ENCODE results near the gene HSPBP1.

Gene HSPBP1

GRCh38 chr19:55255618-55256423 lies 24.1 kb downstream of the HSPBP1 start:
- DNase-seq (ENCODE audit: low read depth, low spot score): no peak

DNA sequence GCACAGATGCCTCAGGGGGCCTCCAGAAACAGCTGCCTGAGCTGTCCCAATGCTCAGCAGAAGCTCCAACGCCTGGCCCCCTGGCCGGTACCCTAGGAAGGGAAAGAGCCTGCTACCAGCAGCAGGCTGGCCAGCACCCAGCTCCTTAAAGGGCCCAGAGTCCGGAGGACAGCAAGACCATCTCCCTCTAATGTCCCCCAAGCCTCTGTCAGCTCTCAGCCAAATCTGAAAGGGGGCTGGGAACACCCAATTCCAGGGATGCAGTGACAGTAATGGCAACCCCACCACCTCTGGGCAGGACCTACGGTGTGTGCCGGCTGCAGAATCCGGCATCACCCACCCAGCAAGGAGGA lies 25.3 kb downstream of the HSPBP1 start:
- no peak for DNase-seq (ENCODE audit: low read depth, low spot score)

- DNase-seq (ENCODE audit: low read depth, low spot score): no peak
Observed at GRCh38 chr19:55253842-55254624, 25.9 kb downstream of the HSPBP1 start.

- no peak for DNase-seq (ENCODE audit: low read depth, low spot score)
Observed at GRCh38 chr19:55252760-55253663, 26.9 kb downstream of the HSPBP1 start.

- no peak for DNase-seq (ENCODE audit: low read depth, low spot score)
Observed at GRCh38 chr19:55251341-55252081, 28.4 kb downstream of the HSPBP1 start.

DNA sequence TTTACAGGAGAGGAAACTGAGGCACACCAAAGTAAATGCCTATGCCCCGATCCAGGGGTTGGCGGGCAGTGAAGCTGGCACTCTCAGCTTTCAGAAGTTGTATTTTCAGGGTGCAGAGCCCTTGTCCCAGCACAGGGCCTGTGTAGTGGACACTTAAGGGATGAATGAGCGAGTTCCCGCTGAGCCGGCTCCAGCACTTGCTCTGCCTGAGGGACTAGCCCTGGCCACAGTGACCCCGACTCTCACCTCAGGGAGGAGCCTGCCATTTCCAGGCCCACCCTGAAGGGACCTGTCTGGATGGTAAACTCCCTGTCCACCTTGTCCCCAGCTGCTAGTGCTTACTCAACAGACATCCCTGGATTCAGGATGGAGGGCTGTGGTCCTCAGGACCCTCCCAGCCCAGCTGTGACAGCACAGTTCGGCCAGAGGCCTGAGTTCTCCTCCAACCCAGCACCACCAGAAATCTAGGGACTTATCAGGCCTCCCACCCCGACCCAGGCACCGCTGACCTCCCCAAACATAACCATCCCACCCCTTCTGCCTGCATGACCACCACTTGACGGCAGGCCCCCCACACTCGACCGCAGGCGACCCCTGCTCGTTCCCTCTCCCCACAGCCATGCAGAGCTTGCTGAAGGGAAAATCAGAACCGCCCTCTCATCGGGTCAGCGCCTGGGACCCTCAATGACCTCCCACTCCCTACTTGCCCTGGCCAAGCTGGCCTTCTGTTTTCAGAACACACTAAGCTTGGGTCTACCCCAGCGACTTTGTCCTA lies 29.5 kb downstream of the HSPBP1 start:
- DNase-seq (ENCODE audit: low read depth, low spot score): no peak

- DNase-seq (ENCODE audit: low read depth, low spot score): no peak
Observed at GRCh38 chr19:55249841-55250240, 30.1 kb downstream of the HSPBP1 start.

DNA sequence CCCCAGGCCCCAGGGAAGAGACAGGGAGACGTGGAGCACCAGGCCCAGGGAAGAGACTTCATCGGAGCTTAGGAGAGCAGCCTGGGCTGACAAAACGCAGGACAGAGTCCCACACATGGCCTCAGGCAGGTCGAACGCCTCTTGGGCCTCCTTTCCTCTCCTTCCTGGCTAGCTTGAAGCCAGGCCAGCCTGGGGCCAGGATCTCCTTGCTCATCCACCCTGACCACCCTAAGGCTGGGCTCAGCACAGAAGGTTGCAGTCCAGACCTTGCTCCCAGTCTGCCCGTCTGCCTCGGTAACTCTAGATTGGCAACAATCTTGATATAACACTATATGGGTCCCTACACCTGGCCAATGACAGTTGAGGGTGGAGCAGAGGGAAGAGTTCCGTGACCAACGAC lies 31.2 kb downstream of the HSPBP1 start:
- DNase-seq (ENCODE audit: low read depth, low spot score): no peak

GRCh38 chr19:55248166-55248675 lies 31.7 kb downstream of the HSPBP1 start:
- DNase-seq (ENCODE audit: low read depth, low spot score): no peak

DNA sequence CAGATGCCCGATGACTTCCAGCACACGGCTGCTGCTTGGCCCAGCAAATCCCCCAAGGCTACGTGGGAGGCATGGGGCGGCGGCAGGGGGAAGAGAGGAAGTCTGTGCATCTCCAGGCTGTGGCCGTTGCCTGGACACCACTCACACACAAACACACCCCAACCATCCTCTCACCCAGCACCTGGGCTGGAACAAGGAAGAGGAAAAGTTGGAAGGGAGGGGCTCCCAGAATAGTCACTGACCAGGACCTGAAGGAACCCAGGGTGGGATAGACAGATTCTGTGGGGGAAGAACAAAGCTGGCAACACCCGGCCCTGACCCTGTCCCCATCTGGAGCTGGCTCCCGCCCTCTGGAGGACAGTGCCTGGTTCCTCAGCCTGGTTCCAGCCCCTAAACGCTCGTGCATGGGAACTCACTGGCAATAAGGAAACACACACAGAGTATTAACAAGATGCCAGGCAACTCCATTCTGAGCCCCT lies 32.2 kb downstream of the HSPBP1 start:
- DNase-seq (ENCODE audit: low read depth, low spot score): no peak

GRCh38 chr19:55246462-55247451 lies 33.2 kb downstream of the HSPBP1 start:
- DNase-seq (ENCODE audit: low read depth, low spot score): no peak

GRCh38 chr19:55245236-55245904 lies 34.5 kb downstream of the HSPBP1 start:
- DNase-seq (ENCODE audit: low read depth, low spot score): no peak

DNA sequence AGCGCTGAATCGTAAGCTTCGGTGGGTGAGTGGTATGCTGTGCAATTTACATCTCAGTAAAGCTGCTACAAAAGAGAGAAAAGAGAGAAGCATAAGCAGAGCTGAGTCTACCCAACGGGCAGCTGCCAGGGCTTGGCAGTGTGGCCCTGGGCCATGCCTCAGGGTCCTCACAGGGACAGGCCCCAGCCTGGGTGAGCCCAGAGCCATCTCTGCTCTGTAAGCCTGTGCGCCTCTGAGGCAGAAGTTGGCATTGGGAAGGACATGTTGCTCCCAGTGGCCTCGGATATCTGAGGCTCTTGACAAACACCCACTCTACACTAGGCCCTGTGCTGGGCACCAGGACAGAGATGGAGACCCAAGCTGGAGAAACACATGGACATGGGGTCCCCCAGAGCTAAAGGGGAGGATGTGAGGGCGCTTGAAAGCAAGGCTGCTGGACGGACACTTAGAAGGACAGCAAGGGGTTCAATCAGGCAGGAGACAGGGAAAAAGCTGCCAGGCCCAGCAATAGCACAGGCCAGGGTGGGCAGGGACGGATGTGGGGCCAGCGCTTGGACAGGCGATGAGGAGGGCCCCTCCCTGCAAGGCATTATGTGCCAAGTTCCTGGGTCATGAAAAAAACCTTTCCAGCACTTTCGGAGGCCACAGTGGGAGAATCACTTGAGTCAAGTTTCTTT lies 35.8 kb downstream of the HSPBP1 start:
- DNase-seq (ENCODE audit: low read depth, low spot score): no peak

DNA sequence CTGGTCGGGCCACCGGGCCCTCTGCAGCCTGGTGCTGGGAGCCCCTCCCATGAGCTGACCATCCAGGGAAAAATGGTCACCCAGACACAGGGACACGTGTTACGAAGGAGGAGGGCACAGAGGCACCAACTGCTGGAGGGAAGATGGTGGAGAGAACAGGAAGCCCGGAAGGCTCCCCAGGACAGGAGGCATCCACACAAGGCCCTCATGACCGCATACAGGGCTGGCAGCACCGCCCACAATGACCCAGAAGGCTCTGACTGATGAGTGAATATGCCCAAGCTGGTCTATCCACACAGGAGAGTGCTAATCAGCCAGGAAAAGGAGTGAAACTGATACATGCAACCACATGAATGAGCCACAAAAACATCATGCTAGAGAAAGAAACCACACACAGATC lies 37.4 kb downstream of the HSPBP1 start:
- no peak for DNase-seq (ENCODE audit: low read depth, low spot score)

GRCh38 chr19:55241935-55242464 lies 37.9 kb downstream of the HSPBP1 start:
- no peak for DNase-seq (ENCODE audit: low read depth, low spot score)

GRCh38 chr19:55241143-55241934 lies 38.6 kb downstream of the HSPBP1 start:
- no peak for DNase-seq (ENCODE audit: low read depth, low spot score)

DNA sequence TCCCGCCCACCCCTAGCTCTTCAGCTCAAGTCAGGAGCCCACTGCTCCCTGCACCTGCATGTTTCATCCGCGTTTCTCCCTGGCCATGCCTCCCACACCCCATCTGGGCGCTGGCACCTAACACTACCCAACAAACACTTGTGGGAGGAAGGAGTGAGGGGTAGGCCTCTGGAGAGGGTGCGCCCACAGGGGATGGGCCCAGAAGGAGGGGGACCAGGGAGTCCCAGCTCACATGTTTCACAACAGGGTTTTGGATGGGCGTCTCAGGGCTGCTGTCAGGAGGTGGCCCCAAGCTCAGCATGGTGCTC lies 39.2 kb downstream of the HSPBP1 start:
- no peak for DNase-seq (ENCODE audit: low read depth, low spot score)
